ENCODE measurements around the gene PHLDA2. TPM values are rescaled to one million over a fixed set of nuclear protein-coding genes. Genes with fewer than 3 reads are reported as not detected.

Gene PHLDA2
- polyA plus RNA-seq, 2 of the 4 experiments (the other 2 are of a cell fraction): 7.0 to 49.6 TPM

- Histone ChIP-seq H3K27ac (no peak overlapping the region), H3K4me2 (no peak overlapping the region), H3K9me3 (no peaks in the 10 kb centered on the region), H3K4me3 (no peak overlapping the region), H3K4me1 (no peaks in the 10 kb centered on the region)
- FAIRE-seq (no peak), ATAC-seq (no peak), DNase-seq (ENCODE audit: low read depth in 1 of 2, low spot score in 1 of 2) (no peak)
- ChIA-PET POLR2A (no interaction called here), CTCF (interaction anchor here (0.6 to 0.9 kb wide), 3 partner anchors 14 to 255 kb away, joined by 3 to 4 read pairs (median 3); no protein-coding TSS in a partner anchor)
- 85% methylated on average over 5 of the region's 5 CpGs for WGBS (ENCODE audit: missing lambda C conversion rate)
- TF ChIP-seq BHLHE40 (IDR thresholded peaks at IDR 0.05; ENCODE audit: low read depth, low read length) (no peak), ZNF302 (CRISPR knock-in tag; IDR thresholded peaks at IDR 0.05) (no peak), PHF8 (IDR thresholded peaks at IDR 0.05; ENCODE audit: borderline replicate concordance, low read depth) (no peak), RARB (CRISPR knock-in tag; IDR thresholded peaks at IDR 0.05) (no peak), EP300 (IDR thresholded peaks at IDR 0.05) (no peak), GATA3 (IDR thresholded peaks at IDR 0.05; ENCODE audit: borderline replicate concordance) (no peak)
Observed at GRCh38 chr11:2961080-2961479, 31.9 kb upstream of the PHLDA2 start.

DNA sequence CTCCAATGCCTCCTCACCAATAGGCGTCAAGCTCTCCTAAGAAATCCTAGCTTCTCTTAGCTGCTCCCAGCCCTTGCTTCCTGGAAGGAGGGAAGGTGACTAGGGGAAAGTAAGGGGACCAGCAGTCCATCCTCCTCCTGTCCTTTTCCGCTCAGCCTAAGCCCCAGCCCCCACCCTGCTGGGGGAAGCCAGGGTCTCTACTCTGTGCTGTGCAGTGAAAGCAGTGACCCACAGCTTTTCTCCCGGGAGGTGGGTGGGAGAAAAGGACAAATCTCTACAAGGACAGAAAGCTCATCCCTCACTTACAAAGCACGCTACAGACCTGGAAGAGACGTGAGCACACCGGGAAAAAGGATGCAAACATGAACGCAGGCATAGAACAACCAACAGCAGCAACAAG lies 30.9 kb upstream of the PHLDA2 start:
- Histone ChIP-seq H3K9me3 (no peaks in the 10 kb centered on the region), H3K27ac (no peak overlapping the region), H3K4me2 (no peak overlapping the region), H3K4me1 (no peaks in the 10 kb centered on the region), H3K4me3 (no peak overlapping the region)
- no peak for FAIRE-seq
- no peak for DNase-seq (ENCODE audit: low read depth in 1 of 2, low spot score in 1 of 2)
- WGBS (ENCODE audit: missing lambda C conversion rate): 93% methylated on average over 7 of the region's 7 CpGs
- ChIA-PET POLR2A (no interaction called here), CTCF (interaction anchor here (0.8 to 2.0 kb wide), 3 partner anchors 15 to 649 kb away, joined by 3 to 5 read pairs (median 4); no protein-coding TSS in a partner anchor)
- no peak for ATAC-seq
- TF ChIP-seq NR3C1 (IDR thresholded peaks at IDR 0.05): no peak
- TF ChIP-seq CBX8 (IDR thresholded peaks at IDR 0.05): no peak
- TF ChIP-seq ZC3H11A (IDR thresholded peaks at IDR 0.05): no peak
- TF ChIP-seq KDM1A (IDR thresholded peaks at IDR 0.05; ENCODE audit: low read depth): no peak
- no peak for TF ChIP-seq ZNF302 (CRISPR knock-in tag; IDR thresholded peaks at IDR 0.05)
- no peak for TF ChIP-seq EHMT2 (IDR thresholded peaks at IDR 0.05; ENCODE audit: low read depth)
- TF ChIP-seq NPAS2 (CRISPR knock-in tag; IDR thresholded peaks at IDR 0.05; ENCODE audit: borderline replicate concordance): no peak
- TF ChIP-seq ZFP36 (IDR thresholded peaks at IDR 0.05; ENCODE audit: borderline replicate concordance, partially characterized antibody): no peak
- no peak for TF ChIP-seq MAX (IDR thresholded peaks at IDR 0.05)
- TF ChIP-seq, protein P1, sequence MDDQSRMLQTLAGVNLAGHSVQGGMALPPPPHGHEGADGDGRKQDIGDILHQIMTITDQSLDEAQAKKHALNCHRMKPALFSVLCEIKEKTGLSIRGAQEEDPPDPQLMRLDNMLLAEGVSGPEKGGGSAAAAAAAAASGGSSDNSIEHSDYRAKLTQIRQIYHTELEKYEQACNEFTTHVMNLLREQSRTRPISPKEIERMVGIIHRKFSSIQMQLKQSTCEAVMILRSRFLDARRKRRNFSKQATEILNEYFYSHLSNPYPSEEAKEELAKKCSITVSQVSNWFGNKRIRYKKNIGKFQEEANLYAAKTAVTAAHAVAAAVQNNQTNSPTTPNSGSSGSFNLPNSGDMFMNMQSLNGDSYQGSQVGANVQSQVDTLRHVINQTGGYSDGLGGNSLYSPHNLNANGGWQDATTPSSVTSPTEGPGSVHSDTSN (IDR thresholded peaks at IDR 0.05): no peak
- TF ChIP-seq POLR2A (IDR thresholded peaks at IDR 0.05; ENCODE audit: low read length): no peak

DNA sequence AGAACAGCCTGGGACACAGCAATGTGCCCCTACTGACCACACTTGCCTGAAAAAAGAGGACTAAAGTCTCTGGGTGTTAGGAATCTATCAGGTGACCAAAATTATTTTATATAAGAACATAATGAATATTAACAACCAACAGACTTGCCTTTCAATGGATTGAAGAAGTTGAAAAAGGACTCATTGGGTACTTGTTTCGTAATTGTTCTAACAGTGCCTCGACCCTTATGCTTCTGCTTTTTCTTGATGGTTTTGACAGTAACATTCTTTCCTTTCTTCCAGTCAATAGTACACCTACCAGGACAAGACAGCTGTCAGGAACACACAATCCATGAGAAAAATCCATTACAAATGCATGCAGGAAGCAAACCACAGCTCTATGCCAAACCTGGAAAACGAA lies 29.0 kb upstream of the PHLDA2 start:
- FAIRE-seq: no peak
- no peak for TF ChIP-seq ESRRA (IDR thresholded peaks at IDR 0.05; ENCODE audit: borderline replicate concordance, low read length)
- no peak for TF ChIP-seq TFCP2L1 (CRISPR knock-in tag; IDR thresholded peaks at IDR 0.05)
- TF ChIP-seq NPAS2 (CRISPR knock-in tag; IDR thresholded peaks at IDR 0.05; ENCODE audit: borderline replicate concordance): no peak
- no peak for TF ChIP-seq HDAC2 (IDR thresholded peaks at IDR 0.05)
- no peak for TF ChIP-seq HOXB13 (CRISPR knock-in tag; IDR thresholded peaks at IDR 0.05; ENCODE audit: low read depth)
- TF ChIP-seq EP300 (IDR thresholded peaks at IDR 0.05): no peak
- no peak for TF ChIP-seq HMGXB4 (CRISPR knock-in tag; IDR thresholded peaks at IDR 0.05; ENCODE audit: borderline replicate concordance)
- no peak for TF ChIP-seq MAX (IDR thresholded peaks at IDR 0.05)
- no peak for TF ChIP-seq CTCF (IDR thresholded peaks at IDR 0.05)
- TF ChIP-seq, protein P2, sequence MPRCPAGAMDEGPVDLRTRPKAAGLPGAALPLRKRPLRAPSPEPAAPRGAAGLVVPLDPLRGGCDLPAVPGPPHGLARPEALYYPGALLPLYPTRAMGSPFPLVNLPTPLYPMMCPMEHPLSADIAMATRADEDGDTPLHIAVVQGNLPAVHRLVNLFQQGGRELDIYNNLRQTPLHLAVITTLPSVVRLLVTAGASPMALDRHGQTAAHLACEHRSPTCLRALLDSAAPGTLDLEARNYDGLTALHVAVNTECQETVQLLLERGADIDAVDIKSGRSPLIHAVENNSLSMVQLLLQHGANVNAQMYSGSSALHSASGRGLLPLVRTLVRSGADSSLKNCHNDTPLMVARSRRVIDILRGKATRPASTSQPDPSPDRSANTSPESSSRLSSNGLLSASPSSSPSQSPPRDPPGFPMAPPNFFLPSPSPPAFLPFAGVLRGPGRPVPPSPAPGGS (IDR thresholded peaks at IDR 0.05): no peak
- no peak for TF ChIP-seq PHF8 (IDR thresholded peaks at IDR 0.05; ENCODE audit: borderline replicate concordance, low read depth)
- TF ChIP-seq, protein P3, sequence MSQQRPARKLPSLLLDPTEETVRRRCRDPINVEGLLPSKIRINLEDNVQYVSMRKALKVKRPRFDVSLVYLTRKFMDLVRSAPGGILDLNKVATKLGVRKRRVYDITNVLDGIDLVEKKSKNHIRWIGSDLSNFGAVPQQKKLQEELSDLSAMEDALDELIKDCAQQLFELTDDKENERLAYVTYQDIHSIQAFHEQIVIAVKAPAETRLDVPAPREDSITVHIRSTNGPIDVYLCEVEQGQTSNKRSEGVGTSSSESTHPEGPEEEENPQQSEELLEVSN (IDR thresholded peaks at IDR 0.05; ENCODE audit: borderline replicate concordance, low read depth): no peak
- TF ChIP-seq SMC3 (IDR thresholded peaks at IDR 0.05): no peak
- TF ChIP-seq ZFP36 (IDR thresholded peaks at IDR 0.05; ENCODE audit: borderline replicate concordance, partially characterized antibody): no peak
- no peak for TF ChIP-seq ZSCAN20 (CRISPR knock-in tag; IDR thresholded peaks at IDR 0.05)
- TF ChIP-seq HOXA7 (CRISPR knock-in tag; IDR thresholded peaks at IDR 0.05): no peak
- TF ChIP-seq FOXS1 (CRISPR knock-in tag; IDR thresholded peaks at IDR 0.05): no peak
- no peak for TF ChIP-seq NFE2L2 (conservative IDR thresholded peaks at IDR 0.05; ENCODE audit: low read length)

More for the DNA sequence above, 29.0 kb upstream of the PHLDA2 start:
- Histone ChIP-seq H3K4me3 (no peak overlapping the region), H3K9me3 (no peaks in the 10 kb centered on the region), H3K27ac (no peak overlapping the region), H3K4me1 (no peaks in the 10 kb centered on the region), H3K4me2 (no peak overlapping the region)
- ATAC-seq (no peak), DNase-seq (ENCODE audit: low read depth in 1 of 2, low spot score in 1 of 2) (no peak)
- POLR2A ChIA-PET: no interaction called here
- CTCF ChIA-PET: interaction anchor here (1.2 to 1.7 kb wide), 3 partner anchors 15 to 134 kb away, joined by 3 to 4 read pairs (median 4); no protein-coding TSS in a partner anchor
- WGBS (ENCODE audit: missing lambda C conversion rate): 92% methylated on average over 3 of the region's 3 CpGs

Data from A549 (cell line).